Neural progenitor cell (in vitro differentiated cells): ENCODE data around the gene AKAP6.

ENCODE experiments used
- EZH2 ChIP-seq: fragments of 200-600 bp; sonication (generic); IDR thresholded peaks from 2 replicates; pipeline ENCODE4 v1.6.1; 2017; ENCODE audit warnings: antibody characterized with exemption, mild to moderate bottlenecking, moderate library complexity
- TF ChIP-seq, protein P1 (sequence below): fragments of 200-600 bp; sonication (generic); IDR thresholded peaks from 2 replicates; pipeline ENCODE4 v1.5.1; 2017; ENCODE audit warnings: antibody characterized with exemption, mild to moderate bottlenecking

GRCh38 chr14:32821964-32822653, 493.0 kb downstream of the AKAP6 start:
- TF ChIP-seq, protein P1, sequence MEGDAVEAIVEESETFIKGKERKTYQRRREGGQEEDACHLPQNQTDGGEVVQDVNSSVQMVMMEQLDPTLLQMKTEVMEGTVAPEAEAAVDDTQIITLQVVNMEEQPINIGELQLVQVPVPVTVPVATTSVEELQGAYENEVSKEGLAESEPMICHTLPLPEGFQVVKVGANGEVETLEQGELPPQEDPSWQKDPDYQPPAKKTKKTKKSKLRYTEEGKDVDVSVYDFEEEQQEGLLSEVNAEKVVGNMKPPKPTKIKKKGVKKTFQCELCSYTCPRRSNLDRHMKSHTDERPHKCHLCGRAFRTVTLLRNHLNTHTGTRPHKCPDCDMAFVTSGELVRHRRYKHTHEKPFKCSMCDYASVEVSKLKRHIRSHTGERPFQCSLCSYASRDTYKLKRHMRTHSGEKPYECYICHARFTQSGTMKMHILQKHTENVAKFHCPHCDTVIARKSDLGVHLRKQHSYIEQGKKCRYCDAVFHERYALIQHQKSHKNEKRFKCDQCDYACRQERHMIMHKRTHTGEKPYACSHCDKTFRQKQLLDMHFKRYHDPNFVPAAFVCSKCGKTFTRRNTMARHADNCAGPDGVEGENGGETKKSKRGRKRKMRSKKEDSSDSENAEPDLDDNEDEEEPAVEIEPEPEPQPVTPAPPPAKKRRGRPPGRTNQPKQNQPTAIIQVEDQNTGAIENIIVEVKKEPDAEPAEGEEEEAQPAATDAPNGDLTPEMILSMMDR = no peak
- no peak for TF ChIP-seq EZH2
